ENCODE measurements around the gene RPL34.

- TF ChIP-seq ZNF70 (CRISPR knock-in tag; IDR thresholded peaks at IDR 0.05) (no peak), CREB5 (CRISPR knock-in tag; IDR thresholded peaks at IDR 0.05; ENCODE audit: low read depth) (no peak), RARB (CRISPR knock-in tag; IDR thresholded peaks at IDR 0.05) (no peak), ISL1 (CRISPR knock-in tag; IDR thresholded peaks at IDR 0.05) (no peak), OSR1 (CRISPR knock-in tag; IDR thresholded peaks at IDR 0.05) (no peak), PATZ1 (CRISPR knock-in tag; IDR thresholded peaks at IDR 0.05; ENCODE audit: borderline replicate concordance) (no peak)
Observed at GRCh38 chr4:108622022-108622421, 1.6 kb downstream of the RPL34 start.

Measured in SK-N-SH treated with all-trans-retinoic acid at 6 μM for 48 hours (cell line).